HEK293 (cell line): ENCODE data around the gene DIP2A.

Experiments used
- BCL11A ChIP-seq: fragments of 450-650 bp; formaldehyde crosslinking; IDR thresholded peaks from 2 replicates; pipeline ENCODE4 v1.5.1; 2016; ENCODE audit warnings: low read depth, missing biosample characterization, missing genetic modification characterization
- MZF1 ChIP-seq: fragments of 450-650 bp; formaldehyde crosslinking; IDR thresholded peaks from 2 replicates; pipeline ENCODE4 v1.5.1; 2017; ENCODE audit warnings: missing biosample characterization, missing genetic modification characterization, borderline replicate concordance
- PRDM1 ChIP-seq: fragments of 450-650 bp; formaldehyde crosslinking; IDR thresholded peaks from 2 replicates; pipeline ENCODE4; 2016; ENCODE audit warnings: missing biosample characterization, missing genetic modification characterization
- RBAK ChIP-seq: fragments of 450-650 bp; formaldehyde crosslinking; IDR thresholded peaks from 2 replicates; pipeline ENCODE4 v1.5.1; 2016; ENCODE audit warnings: missing biosample characterization, missing genetic modification characterization
- ZBTB17 ChIP-seq: fragments of 450-650 bp; formaldehyde crosslinking; IDR thresholded peaks from 2 replicates; pipeline ENCODE4 v1.5.1; 2016; ENCODE audit warnings: missing biosample characterization, missing genetic modification characterization
- ZBTB48 ChIP-seq: fragments of 450-650 bp; formaldehyde crosslinking; IDR thresholded peaks from 2 replicates; pipeline ENCODE4 v1.5.1; 2016; ENCODE audit warnings: missing biosample characterization, missing genetic modification characterization
- ZNF114 ChIP-seq: fragments of 450-650 bp; formaldehyde crosslinking; IDR thresholded peaks from 2 replicates; pipeline ENCODE4 v1.5.0; 2017; ENCODE audit warnings: missing biosample characterization, missing genetic modification characterization
- ZNF132 ChIP-seq: fragments of 450-650 bp; formaldehyde crosslinking; IDR thresholded peaks from 2 replicates; pipeline ENCODE4 v1.5.1; 2017; ENCODE audit warnings: missing biosample characterization, missing genetic modification characterization, borderline replicate concordance
- ZNF184 ChIP-seq: fragments of 450-650 bp; IDR thresholded peaks from 2 replicates; pipeline ENCODE4 v1.5.1; 2018; ENCODE audit warnings: missing biosample characterization, mild to moderate bottlenecking, missing genetic modification characterization
- ZNF19 ChIP-seq: fragments of 450-650 bp; formaldehyde crosslinking; IDR thresholded peaks from 2 replicates; pipeline ENCODE4; 2016; ENCODE audit warnings: missing biosample characterization, missing genetic modification characterization, low read depth
- ZNF248 ChIP-seq: fragments of 450-650 bp; formaldehyde crosslinking; IDR thresholded peaks from 2 replicates; pipeline ENCODE4 v1.5.1; 2017; ENCODE audit warnings: missing biosample characterization, missing genetic modification characterization
- ZNF433 ChIP-seq: fragments of 450-650 bp; formaldehyde crosslinking; IDR thresholded peaks from 2 replicates; pipeline ENCODE4 v1.5.1; 2016; ENCODE audit warnings: missing biosample characterization, missing genetic modification characterization, low read depth
- ZNF510 ChIP-seq: fragments of 450-650 bp; formaldehyde crosslinking; IDR thresholded peaks from 2 replicates; pipeline ENCODE4 v1.5.1; 2018; ENCODE audit warnings: mild to moderate bottlenecking, missing genetic modification characterization, missing biosample characterization; ENCODE audit not compliant: insufficient replicate concordance
- ZNF544 ChIP-seq: fragments of 450-650 bp; formaldehyde crosslinking; IDR thresholded peaks from 2 replicates; pipeline ENCODE4 v1.5.0; 2017; ENCODE audit warnings: missing biosample characterization, missing genetic modification characterization
- ZNF555 ChIP-seq: fragments of 450-650 bp; formaldehyde crosslinking; conservative IDR thresholded peaks from 2 replicates; pipeline ENCODE4 v1.5.1; 2017; ENCODE audit warnings: missing biosample characterization, mild to moderate bottlenecking, missing genetic modification characterization, inconsistent platforms
- ZNF561 ChIP-seq: fragments of 450-650 bp; IDR thresholded peaks from 2 replicates; pipeline ENCODE4 v1.5.1; 2018; ENCODE audit warnings: missing biosample characterization, missing genetic modification characterization, borderline replicate concordance
- ZNF596 ChIP-seq: fragments of 450-650 bp; IDR thresholded peaks from 2 replicates; pipeline ENCODE4 v1.5.0; 2018; ENCODE audit warnings: missing biosample characterization, mild to moderate bottlenecking, missing genetic modification characterization, moderate library complexity
- ZNF621 ChIP-seq: fragments of 450-650 bp; formaldehyde crosslinking; IDR thresholded peaks from 2 replicates; pipeline ENCODE4 v1.5.1; 2017; ENCODE audit warnings: missing biosample characterization, missing genetic modification characterization
- ZNF707 ChIP-seq: fragments of 450-650 bp; formaldehyde crosslinking; IDR thresholded peaks from 2 replicates; pipeline ENCODE4 v1.5.1; 2016; ENCODE audit warnings: missing biosample characterization, missing genetic modification characterization
- ZNF76 ChIP-seq: fragments of 450-650 bp; formaldehyde crosslinking; IDR thresholded peaks from 2 replicates; pipeline ENCODE4; 2016; ENCODE audit warnings: low read depth, missing biosample characterization, missing genetic modification characterization, borderline replicate concordance
- TF ChIP-seq, protein P1 (sequence below): fragments of 450-650 bp; formaldehyde crosslinking; IDR thresholded peaks from 2 replicates; pipeline ENCODE4 v1.5.1; 2016; ENCODE audit warnings: missing biosample characterization, missing genetic modification characterization, borderline replicate concordance
- TF ChIP-seq, protein P2 (sequence below): fragments of 450-650 bp; formaldehyde crosslinking; IDR thresholded peaks from 2 replicates; pipeline ENCODE4 v1.5.1; 2017; ENCODE audit warnings: missing biosample characterization, mild to moderate bottlenecking, missing genetic modification characterization, moderate library complexity
- TF ChIP-seq, protein P3 (sequence below): fragments of 450-650 bp; formaldehyde crosslinking; IDR thresholded peaks from 2 replicates; pipeline ENCODE4 v1.5.1; 2016; ENCODE audit warnings: missing biosample characterization, missing genetic modification characterization
- TF ChIP-seq, protein P4 (sequence below): fragments of 450-650 bp; formaldehyde crosslinking; IDR thresholded peaks from 2 replicates; pipeline ENCODE4 v1.5.1; 2017; ENCODE audit warnings: missing biosample characterization, missing genetic modification characterization
- TF ChIP-seq, protein P5 (sequence below): fragments of 450-650 bp; formaldehyde crosslinking; conservative IDR thresholded peaks from 2 replicates; pipeline ENCODE4 v1.5.1; 2016; ENCODE audit warnings: low read depth, missing biosample characterization, missing genetic modification characterization

Gene DIP2A

DNA sequence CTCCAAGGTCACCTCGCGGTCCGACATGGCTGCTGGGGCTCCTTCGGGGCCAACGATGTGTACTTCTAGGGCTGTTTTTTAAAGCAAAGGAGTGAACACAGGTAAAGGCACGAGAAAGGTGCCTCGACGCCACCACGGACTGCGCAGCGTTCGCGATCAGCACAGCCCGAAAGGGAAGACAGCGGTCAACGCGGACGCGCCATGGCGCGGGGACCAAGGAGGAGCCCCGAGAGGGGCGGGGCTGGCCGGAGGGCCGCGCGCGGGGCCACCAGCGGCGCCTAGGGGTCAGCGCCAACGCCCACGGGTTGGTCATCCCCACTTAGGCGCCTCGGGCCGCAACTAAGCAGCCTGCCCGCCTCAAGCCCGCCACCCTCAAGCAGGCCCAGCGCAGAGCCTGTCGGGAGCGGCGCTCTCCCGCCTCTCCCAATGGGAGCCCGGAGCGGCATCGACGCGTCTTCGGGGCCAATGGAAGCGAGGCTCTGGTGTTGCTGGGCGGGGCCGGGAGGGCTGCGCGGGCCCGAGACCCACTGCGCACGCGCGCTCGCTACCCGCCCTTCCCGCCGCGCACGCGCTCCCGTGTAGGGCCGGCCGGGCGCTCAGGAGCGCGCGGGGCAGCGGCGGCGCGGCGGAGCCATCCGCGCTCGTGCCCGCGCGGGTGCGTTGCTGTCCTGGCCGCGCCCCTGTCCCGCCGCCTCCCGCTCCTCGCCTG is at the start of gene DIP2A (continued):
- peak; percentile 37; the same call in 1 of the 2 replicates for TF ChIP-seq ZNF596 (tag by site-specific recombination)
- TF ChIP-seq PRDM1 (tag by site-specific recombination): no peak
- TF ChIP-seq ZNF555 (tag by site-specific recombination): no peak
- no peak for TF ChIP-seq ZNF621 (tag by site-specific recombination)
- no peak for TF ChIP-seq ZNF132 (tag by site-specific recombination)
- TF ChIP-seq ZBTB48: peak; percentile 54; the same call in 1 of the 2 replicates
- TF ChIP-seq ZNF184 (tag by site-specific recombination): 0 out of 2 replicates have a peak, but pooled peaks have one; percentile 25
- TF ChIP-seq ZNF248 (tag by site-specific recombination): no peak
- TF ChIP-seq ZNF544: no peak
- TF ChIP-seq ZNF433 (tag by site-specific recombination): no peak
- TF ChIP-seq ZNF707 (tag by site-specific recombination): no peak
- TF ChIP-seq ZNF114 (tag by site-specific recombination): no peak
- peak; percentile 97 for TF ChIP-seq ZBTB17 (tag by site-specific recombination)
- TF ChIP-seq, protein P1, sequence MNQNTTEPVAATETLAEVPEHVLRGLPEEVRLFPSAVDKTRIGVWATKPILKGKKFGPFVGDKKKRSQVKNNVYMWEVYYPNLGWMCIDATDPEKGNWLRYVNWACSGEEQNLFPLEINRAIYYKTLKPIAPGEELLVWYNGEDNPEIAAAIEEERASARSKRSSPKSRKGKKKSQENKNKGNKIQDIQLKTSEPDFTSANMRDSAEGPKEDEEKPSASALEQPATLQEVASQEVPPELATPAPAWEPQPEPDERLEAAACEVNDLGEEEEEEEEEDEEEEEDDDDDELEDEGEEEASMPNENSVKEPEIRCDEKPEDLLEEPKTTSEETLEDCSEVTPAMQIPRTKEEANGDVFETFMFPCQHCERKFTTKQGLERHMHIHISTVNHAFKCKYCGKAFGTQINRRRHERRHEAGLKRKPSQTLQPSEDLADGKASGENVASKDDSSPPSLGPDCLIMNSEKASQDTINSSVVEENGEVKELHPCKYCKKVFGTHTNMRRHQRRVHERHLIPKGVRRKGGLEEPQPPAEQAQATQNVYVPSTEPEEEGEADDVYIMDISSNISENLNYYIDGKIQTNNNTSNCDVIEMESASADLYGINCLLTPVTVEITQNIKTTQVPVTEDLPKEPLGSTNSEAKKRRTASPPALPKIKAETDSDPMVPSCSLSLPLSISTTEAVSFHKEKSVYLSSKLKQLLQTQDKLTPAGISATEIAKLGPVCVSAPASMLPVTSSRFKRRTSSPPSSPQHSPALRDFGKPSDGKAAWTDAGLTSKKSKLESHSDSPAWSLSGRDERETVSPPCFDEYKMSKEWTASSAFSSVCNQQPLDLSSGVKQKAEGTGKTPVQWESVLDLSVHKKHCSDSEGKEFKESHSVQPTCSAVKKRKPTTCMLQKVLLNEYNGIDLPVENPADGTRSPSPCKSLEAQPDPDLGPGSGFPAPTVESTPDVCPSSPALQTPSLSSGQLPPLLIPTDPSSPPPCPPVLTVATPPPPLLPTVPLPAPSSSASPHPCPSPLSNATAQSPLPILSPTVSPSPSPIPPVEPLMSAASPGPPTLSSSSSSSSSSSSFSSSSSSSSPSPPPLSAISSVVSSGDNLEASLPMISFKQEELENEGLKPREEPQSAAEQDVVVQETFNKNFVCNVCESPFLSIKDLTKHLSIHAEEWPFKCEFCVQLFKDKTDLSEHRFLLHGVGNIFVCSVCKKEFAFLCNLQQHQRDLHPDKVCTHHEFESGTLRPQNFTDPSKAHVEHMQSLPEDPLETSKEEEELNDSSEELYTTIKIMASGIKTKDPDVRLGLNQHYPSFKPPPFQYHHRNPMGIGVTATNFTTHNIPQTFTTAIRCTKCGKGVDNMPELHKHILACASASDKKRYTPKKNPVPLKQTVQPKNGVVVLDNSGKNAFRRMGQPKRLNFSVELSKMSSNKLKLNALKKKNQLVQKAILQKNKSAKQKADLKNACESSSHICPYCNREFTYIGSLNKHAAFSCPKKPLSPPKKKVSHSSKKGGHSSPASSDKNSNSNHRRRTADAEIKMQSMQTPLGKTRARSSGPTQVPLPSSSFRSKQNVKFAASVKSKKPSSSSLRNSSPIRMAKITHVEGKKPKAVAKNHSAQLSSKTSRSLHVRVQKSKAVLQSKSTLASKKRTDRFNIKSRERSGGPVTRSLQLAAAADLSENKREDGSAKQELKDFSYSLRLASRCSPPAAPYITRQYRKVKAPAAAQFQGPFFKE (tag by site-specific recombination): no peak
- TF ChIP-seq, protein P2, sequence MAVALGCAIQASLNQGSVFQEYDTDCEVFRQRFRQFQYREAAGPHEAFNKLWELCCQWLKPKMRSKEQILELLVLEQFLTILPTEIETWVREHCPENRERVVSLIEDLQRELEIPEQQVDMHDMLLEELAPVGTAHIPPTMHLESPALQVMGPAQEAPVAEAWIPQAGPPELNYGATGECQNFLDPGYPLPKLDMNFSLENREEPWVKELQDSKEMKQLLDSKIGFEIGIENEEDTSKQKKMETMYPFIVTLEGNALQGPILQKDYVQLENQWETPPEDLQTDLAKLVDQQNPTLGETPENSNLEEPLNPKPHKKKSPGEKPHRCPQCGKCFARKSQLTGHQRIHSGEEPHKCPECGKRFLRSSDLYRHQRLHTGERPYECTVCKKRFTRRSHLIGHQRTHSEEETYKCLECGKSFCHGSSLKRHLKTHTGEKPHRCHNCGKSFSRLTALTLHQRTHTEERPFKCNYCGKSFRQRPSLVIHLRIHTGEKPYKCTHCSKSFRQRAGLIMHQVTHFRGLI (tag by site-specific recombination): no peak
- TF ChIP-seq RBAK (tag by site-specific recombination): no peak
- TF ChIP-seq ZNF510: no peak
- TF ChIP-seq ZNF561 (tag by site-specific recombination): 0 out of 2 replicates have a peak, but pooled peaks have one; percentile 81
- TF ChIP-seq, protein P3, sequence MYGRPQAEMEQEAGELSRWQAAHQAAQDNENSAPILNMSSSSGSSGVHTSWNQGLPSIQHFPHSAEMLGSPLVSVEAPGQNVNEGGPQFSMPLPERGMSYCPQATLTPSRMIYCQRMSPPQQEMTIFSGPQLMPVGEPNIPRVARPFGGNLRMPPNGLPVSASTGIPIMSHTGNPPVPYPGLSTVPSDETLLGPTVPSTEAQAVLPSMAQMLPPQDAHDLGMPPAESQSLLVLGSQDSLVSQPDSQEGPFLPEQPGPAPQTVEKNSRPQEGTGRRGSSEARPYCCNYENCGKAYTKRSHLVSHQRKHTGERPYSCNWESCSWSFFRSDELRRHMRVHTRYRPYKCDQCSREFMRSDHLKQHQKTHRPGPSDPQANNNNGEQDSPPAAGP (tag by site-specific recombination): 0 out of 2 replicates have a peak, but pooled peaks have one; percentile 68
- TF ChIP-seq, protein P4, sequence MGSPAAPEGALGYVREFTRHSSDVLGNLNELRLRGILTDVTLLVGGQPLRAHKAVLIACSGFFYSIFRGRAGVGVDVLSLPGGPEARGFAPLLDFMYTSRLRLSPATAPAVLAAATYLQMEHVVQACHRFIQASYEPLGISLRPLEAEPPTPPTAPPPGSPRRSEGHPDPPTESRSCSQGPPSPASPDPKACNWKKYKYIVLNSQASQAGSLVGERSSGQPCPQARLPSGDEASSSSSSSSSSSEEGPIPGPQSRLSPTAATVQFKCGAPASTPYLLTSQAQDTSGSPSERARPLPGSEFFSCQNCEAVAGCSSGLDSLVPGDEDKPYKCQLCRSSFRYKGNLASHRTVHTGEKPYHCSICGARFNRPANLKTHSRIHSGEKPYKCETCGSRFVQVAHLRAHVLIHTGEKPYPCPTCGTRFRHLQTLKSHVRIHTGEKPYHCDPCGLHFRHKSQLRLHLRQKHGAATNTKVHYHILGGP (tag by site-specific recombination): no peak
- no peak for TF ChIP-seq MZF1 (tag by site-specific recombination)
- TF ChIP-seq, protein P5, sequence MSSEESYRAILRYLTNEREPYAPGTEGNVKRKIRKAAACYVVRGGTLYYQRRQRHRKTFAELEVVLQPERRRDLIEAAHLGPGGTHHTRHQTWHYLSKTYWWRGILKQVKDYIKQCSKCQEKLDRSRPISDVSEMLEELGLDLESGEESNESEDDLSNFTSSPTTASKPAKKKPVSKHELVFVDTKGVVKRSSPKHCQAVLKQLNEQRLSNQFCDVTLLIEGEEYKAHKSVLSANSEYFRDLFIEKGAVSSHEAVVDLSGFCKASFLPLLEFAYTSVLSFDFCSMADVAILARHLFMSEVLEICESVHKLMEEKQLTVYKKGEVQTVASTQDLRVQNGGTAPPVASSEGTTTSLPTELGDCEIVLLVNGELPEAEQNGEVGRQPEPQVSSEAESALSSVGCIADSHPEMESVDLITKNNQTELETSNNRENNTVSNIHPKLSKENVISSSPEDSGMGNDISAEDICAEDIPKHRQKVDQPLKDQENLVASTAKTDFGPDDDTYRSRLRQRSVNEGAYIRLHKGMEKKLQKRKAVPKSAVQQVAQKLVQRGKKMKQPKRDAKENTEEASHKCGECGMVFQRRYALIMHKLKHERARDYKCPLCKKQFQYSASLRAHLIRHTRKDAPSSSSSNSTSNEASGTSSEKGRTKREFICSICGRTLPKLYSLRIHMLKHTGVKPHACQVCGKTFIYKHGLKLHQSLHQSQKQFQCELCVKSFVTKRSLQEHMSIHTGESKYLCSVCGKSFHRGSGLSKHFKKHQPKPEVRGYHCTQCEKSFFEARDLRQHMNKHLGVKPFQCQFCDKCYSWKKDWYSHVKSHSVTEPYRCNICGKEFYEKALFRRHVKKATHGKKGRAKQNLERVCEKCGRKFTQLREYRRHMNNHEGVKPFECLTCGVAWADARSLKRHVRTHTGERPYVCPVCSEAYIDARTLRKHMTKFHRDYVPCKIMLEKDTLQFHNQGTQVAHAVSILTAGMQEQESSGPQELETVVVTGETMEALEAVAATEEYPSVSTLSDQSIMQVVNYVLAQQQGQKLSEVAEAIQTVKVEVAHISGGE (tag by site-specific recombination): no peak
- peak; percentile 95 for TF ChIP-seq ZNF76
- TF ChIP-seq ZNF19 (tag by site-specific recombination): no peak
- no peak for TF ChIP-seq BCL11A (tag by site-specific recombination)
